ENCODE results near the gene BCO2.

- TF ChIP-seq YY1 (IDR thresholded peaks at IDR 0.05) (no peak), CTCF (IDR thresholded peaks at IDR 0.05; ENCODE audit: low read depth, low read length, missing input control) (no peak), TAF1 (conservative IDR thresholded peaks at IDR 0.05) (no peak)
These were observed 54.6 kb downstream of the BCO2 start for GRCh38 chr11:112229746-112230433.
